Adrenal gland (tissue), 19 donors: ENCODE data around the gene CCDC59. TPM values are rescaled to one million over a fixed set of nuclear protein-coding genes. Genes with fewer than 3 reads are reported as not detected.

Source experiments
- DNase-seq, 7 donors: peaks; one replicate each; pipeline ENCODE4 v3.0.0-alpha.2; 2019 to 2020
- H3K27ac ChIP-seq, 5 donors: fragments of 200-600 bp; sonication (generic) in 4 of 5; 1 replicate in 3 of 5; 2 replicates in 2 of 5; pipeline versions ENCODE4 v1.5.1 to v1.8.0; 2016 to 2020; ENCODE audit warnings: mild to moderate bottlenecking in 1 of 5
- H3K27me3 ChIP-seq: fragments of 200-600 bp; 2 replicates; pipeline ENCODE4 v1.8.0; 2021
- H3K36me3 ChIP-seq, 2 donors: fragments of 200-600 bp; replicated peaks in 1 of 2; 1 replicate in 1 of 2; 2 replicates in 1 of 2; pipeline versions ENCODE4 v1.5.1 to v1.8.0; 2018 to 2022
- H3K4me1 ChIP-seq, 2 donors: fragments of 200-600 bp; replicated peaks in 1 of 2; 1 replicate in 1 of 2; 2 replicates in 1 of 2; pipeline versions ENCODE4 v1.5.1 to v1.8.0; 2018 to 2021
- H3K4me3 ChIP-seq, 4 donors: fragments of 200-600 bp; sonication (generic) in 3 of 4; one replicate each; pipeline ENCODE4 v1.5.1; 2016 to 2018
- H3K9me3 ChIP-seq, 3 donors: fragments of 200-600 bp; sonication (generic) in 1 of 3; replicated peaks in 1 of 3; 1 replicate in 2 of 3; 2 replicates in 1 of 3; pipeline versions ENCODE4 v1.5.1 to v1.8.0; 2016 to 2021
- CTCF ChIP-seq, 6 experiments: fragments of 450-650 bp in 4 of 6; fragments of 200-600 bp in 2 of 6; sonication (generic) in 1 of 6; IDR thresholded peaks; 1 replicate in 5 of 6; 2 replicates in 1 of 6; pipeline versions ENCODE4 v1.5.1 to v1.8.0; 2016 to 2021; ENCODE audit warnings: antibody characterized with exemption in 6 of 6, mild to moderate bottlenecking in 2 of 6, moderate library complexity in 1 of 6
- POLR2A ChIP-seq, 2 donors: fragments of 450-650 bp; IDR thresholded peaks; one replicate each; pipeline ENCODE4 v1.6.1; 2017; ENCODE audit warnings: antibody characterized with exemption in 2 of 2, mild to moderate bottlenecking in 2 of 2, moderate library complexity in 1 of 2
- WGBS, 4 donors: extraction: QIAGEN DNeasy Blood & Tissue Kit in 2 of 4; methylation state at CpG; one replicate each; pipeline versions ENCODE4 v1.1.5 to v1.1.7; 2013 to 2017; 5-methylcytosine and 5-hydroxymethylcytosine counted together
- intact Hi-C, 2 donors: fragments of 100-400 bp; cut with DNase I; formaldehyde crosslinking; loops; one replicate each; pipeline versions ENCODE4 v1.14.1 to v1.15.0; 2022 to 2023
- long read RNA-seq, 10 donors: library from polyadenylated mRNA in 3 of 10; unstranded in 2 of 10; stranded (forward) in 1 of 10; transcript quantifications; one replicate each; pipeline ENCODE4 v2.0.0 and lab custom pipeline, GENCODE V29; 2021 to 2026
- polyA plus RNA-seq, 3 donors: library from polyadenylated mRNA; stranded (reverse); fragments of 200-250 nt in 2 of 3; fragments of 350-450 nt in 1 of 3; fragmentation: Illumina TruSeq in 1 of 3; extraction: RNeasy Lipid Tissue Mini Kit (QIAGEN cat#74804) in 1 of 3; gene quantifications; one replicate each; pipeline ENCODE4 v1.2.3, GENCODE V29; 2013 to 2014
- total RNA-seq, 9 donors: library from RNA; depleted of rRNA in 4 of 9; stranded (reverse); fragments of >200 nt in 4 of 9; fragments of 120-200 nt in 1 of 9; fragmentation: NEBNext Ultra II Directional in 1 of 9; extraction: Animal tissue kit (Norgen Biotek cat#: 25700) in 1 of 9; gene quantifications; one replicate each; pipeline versions ENCODE4 v1.1.0 to v1.2.4, GENCODE V29; 2013 to 2023
- donor health status: healthy with polysubstance abuse.
- donor health status: Bipolar disorder and iron deficiency.
- donor health status: DM: yes; HTN: yes; CAD: no.
- donor health status: DM: no; HTN: no; CAD: no.
- donor health status: DM: no; HTN: no; CAD: no.
- donor health status: DM: yes; HTN: yes; CAD: no.

CCDC59 gene, protein sequence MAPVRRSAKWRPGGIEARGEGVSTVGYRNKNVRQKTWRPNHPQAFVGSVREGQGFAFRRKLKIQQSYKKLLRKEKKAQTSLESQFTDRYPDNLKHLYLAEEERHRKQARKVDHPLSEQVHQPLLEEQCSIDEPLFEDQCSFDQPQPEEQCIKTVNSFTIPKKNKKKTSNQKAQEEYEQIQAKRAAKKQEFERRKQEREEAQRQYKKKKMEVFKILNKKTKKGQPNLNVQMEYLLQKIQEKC
- total RNA-seq: 10 to 100 TPM; 22.4 to 39.8 (median 28.5) TPM
- polyA plus RNA-seq: 10 to 100 TPM; 28.7 to 50.5 (median 41.9) TPM
- long read RNA-seq, donor 1, partial matches to known transcripts: 0 of 11 reads
- long read RNA-seq, donor 1, other reads (novel, unspliced or antisense): 0 of 11 reads
- long read RNA-seq, donor 2, partial matches to known transcripts: 0 of 5 reads
- long read RNA-seq, donor 2, other reads (novel, unspliced or antisense): 0 of 5 reads
- long read RNA-seq, donor 3, partial matches to known transcripts: 0 of 9 reads
- long read RNA-seq, donor 3, other reads (novel, unspliced or antisense): 0 of 9 reads
- long read RNA-seq, donor 4, transcript CCDC59-203 (4 exons, 984 nt): major isoform, 5 of 17 reads
- long read RNA-seq, donor 4, partial matches to known transcripts: 2 of 17 reads
- long read RNA-seq, donor 4, other reads (novel, unspliced or antisense): 1 of 17 reads
- long read RNA-seq, donor 5, transcript CCDC59-201 (4 exons, 1,983 nt): major isoform, 9 of 20 reads
- long read RNA-seq, donor 5, transcript CCDC59-203 (4 exons, 984 nt): minor isoform, 6 of 20 reads
- long read RNA-seq, donor 5, partial matches to known transcripts: 1 of 20 reads
- long read RNA-seq, donor 5, other reads (novel, unspliced or antisense): 3 of 20 reads
- long read RNA-seq, donor 6, transcript CCDC59-207 (2 exons, 600 nt): minor isoform, 6 of 24 reads
- long read RNA-seq, donor 6, transcript CCDC59-202 (2 exons, 553 nt): major isoform, 7 of 24 reads
- long read RNA-seq, donor 6, partial matches to known transcripts: 4 of 24 reads
- long read RNA-seq, donor 6, other reads (novel, unspliced or antisense): 0 of 24 reads
- long read RNA-seq, donor 7, partial matches to known transcripts: 0 of 8 reads
- long read RNA-seq, donor 7, other reads (novel, unspliced or antisense): 0 of 8 reads
- long read RNA-seq, donor 8, partial matches to known transcripts: 0 of 4 reads
- long read RNA-seq, donor 8, other reads (novel, unspliced or antisense): 0 of 4 reads
- long read RNA-seq, donor 9, partial matches to known transcripts: 0 of 10 reads
- long read RNA-seq, donor 9, other reads (novel, unspliced or antisense): 0 of 10 reads
- long read RNA-seq, donor 10, partial matches to known transcripts: 0 of 7 reads
- long read RNA-seq, donor 10, other reads (novel, unspliced or antisense): 0 of 7 reads

- H3K36me3 ChIP-seq: peaks cover 0 to 17% of the 10 kb centered on the region in 2 donors
- H3K27ac ChIP-seq: peak within 1 kb of the TSS; percentile 95 to 100 (median 97)
- TF ChIP-seq CTCF (IDR thresholded peaks at IDR 0.05): peak; percentile 92 to 100 (median 98)
- peak; percentile 71 to 84 for TF ChIP-seq POLR2A (IDR thresholded peaks at IDR 0.05)
- no peaks in the 10 kb centered on the region for H3K27me3 ChIP-seq
- peak within 1 kb of the TSS; percentile 10 to 87 (median 62) for H3K4me3 ChIP-seq
- peaks cover 11 to 40% of the 10 kb centered on the region in 2 donors for H3K4me1 ChIP-seq
- WGBS, 4 donors: 0 to 1% (median 0%) methylated on average over 36 to 61 of the region's 61 CpGs
- intact Hi-C loops: no loop called here
- H3K9me3 ChIP-seq: no peaks in the 10 kb centered on the region
- peak; percentile 97 to 99 (median 99) for DNase-seq
Measured at GRCh38 chr12:82358200-82359114, at the start of gene CCDC59, which contains the start of gene METTL25. CCDC59 (minus strand) TSS chr12:82358387; CDS start chr12:82358376, 11 bp downstream. METTL25 (plus strand) TSS chr12:82358529; CDS start chr12:82358566, 37 bp downstream.

DNA sequence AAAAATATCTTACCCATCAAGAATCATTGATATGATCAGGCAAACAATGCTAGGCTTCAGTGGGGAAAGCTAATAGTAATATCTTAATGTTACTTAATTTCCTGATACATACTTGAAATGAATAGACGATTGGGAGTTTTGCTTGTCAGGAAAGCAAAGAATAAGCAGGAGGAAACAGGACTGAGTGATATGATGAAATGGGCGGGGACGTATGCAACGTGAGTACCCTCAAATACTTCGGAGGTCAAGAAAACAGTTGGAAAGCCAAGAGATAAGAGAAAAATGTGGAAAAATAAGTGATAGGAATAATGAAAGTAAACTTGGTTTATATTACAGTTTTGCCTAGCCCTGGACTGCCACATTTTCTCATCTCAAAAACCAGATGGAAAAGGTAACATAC lies 49.3 kb upstream of the CCDC59 start:
- no peaks in the 10 kb centered on the region for H3K4me1 ChIP-seq
- no peaks in the 10 kb centered on the region for H3K27me3 ChIP-seq
- TF ChIP-seq POLR2A (IDR thresholded peaks at IDR 0.05) (no peak), CTCF (IDR thresholded peaks at IDR 0.05) (no peak)
- WGBS, 4 donors: 60 to 61% (median 60%) methylated on average over 5 of the region's 5 CpGs
- intact Hi-C loops: no loop called here
- H3K4me3 ChIP-seq: no peak overlapping the region
- H3K27ac ChIP-seq: no peak overlapping the region
- no peak for DNase-seq
- H3K9me3 ChIP-seq: no peaks in the 10 kb centered on the region
- no peaks in the 10 kb centered on the region for H3K36me3 ChIP-seq

DNA sequence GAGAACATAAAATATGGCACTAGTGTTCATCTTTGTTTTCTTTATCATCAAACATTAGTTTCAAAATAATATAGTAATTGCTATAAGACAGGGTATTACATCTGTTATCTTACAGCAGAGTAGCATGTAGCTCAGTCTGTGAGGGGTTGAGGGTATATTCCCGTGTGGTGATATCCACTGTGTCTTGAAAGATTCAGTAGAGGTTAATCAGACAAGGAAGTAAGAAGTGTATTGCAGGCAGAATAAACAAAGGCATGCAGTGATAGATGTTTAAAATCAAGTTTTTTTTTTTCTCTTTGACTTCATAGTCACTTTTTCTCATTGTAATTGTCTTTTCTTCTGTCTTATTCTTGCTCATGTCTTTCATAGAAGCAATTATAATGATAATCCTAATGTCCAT lies 48.5 kb upstream of the CCDC59 start:
- no peaks in the 10 kb centered on the region for H3K4me1 ChIP-seq
- no peaks in the 10 kb centered on the region for H3K9me3 ChIP-seq
- no peak for TF ChIP-seq POLR2A (IDR thresholded peaks at IDR 0.05)
- no peak for TF ChIP-seq CTCF (IDR thresholded peaks at IDR 0.05)
- H3K36me3 ChIP-seq: no peaks in the 10 kb centered on the region
- no peaks in the 10 kb centered on the region for H3K27me3 ChIP-seq
- WGBS, 4 donors: 68 to 88% (median 80%) methylated on average over 1 of the region's 1 CpG
- DNase-seq: no peak
- intact Hi-C loops: no loop called here
- H3K4me3 ChIP-seq: no peak overlapping the region
- H3K27ac ChIP-seq: no peak overlapping the region
